A549 (cell line): ENCODE measurements around the gene ATP8A2.

Experiments
- CTCF ChIP-seq: fragments of >200 bp; sonication (Bioruptor Twin); formaldehyde crosslinking; IDR thresholded peaks from 3 replicates; pipeline ENCODE4 v1.5.1; 2016
- E2F6 ChIP-seq: IDR thresholded peaks from 2 replicates; pipeline ENCODE4 v1.6.1; 2012; ENCODE audit warnings: low read depth, borderline replicate concordance
- EP300 ChIP-seq, 2 experiments: fragments of >200 bp; sonication (Bioruptor Twin); formaldehyde crosslinking; IDR thresholded peaks; 2 replicates in 1 of 2; 3 replicates in 1 of 2; pipeline ENCODE4 v1.6.1; 2016 to 2017
- HMGXB4 ChIP-seq: fragments of 250-450 bp; sonication (Bioruptor Pico); IDR thresholded peaks from 2 replicates; pipeline ENCODE4 v1.5.0; 2021; ENCODE audit warnings: mild to moderate bottlenecking, moderate library complexity, borderline replicate concordance
- MAX ChIP-seq: IDR thresholded peaks from 2 replicates; pipeline ENCODE4 v1.6.1; 2012
- MAZ ChIP-seq: fragments of 150-350 bp; IDR thresholded peaks from 2 replicates; pipeline ENCODE4 v1.6.1; 2014; ENCODE audit warnings: antibody characterized with exemption, low read depth, low read length, borderline replicate concordance
- PHF8 ChIP-seq: fragments of 200-600 bp; sonication (generic); IDR thresholded peaks from 2 replicates; pipeline ENCODE4 v1.6.1; 2016; ENCODE audit warnings: low read depth, mild to moderate bottlenecking, antibody characterized with exemption, moderate library complexity, borderline replicate concordance
- POLR2A ChIP-seq: IDR thresholded peaks from 2 replicates; pipeline ENCODE4 v1.6.1; 2012; ENCODE audit warnings: mild to moderate bottlenecking, low read length
- POLR2AphosphoS2 ChIP-seq: conservative IDR thresholded peaks from 2 replicates; pipeline ENCODE4 v1.6.1; 2012; ENCODE audit warnings: low read length, improper control_type of control experiment, inconsistent platforms
- RARB ChIP-seq: fragments of 250-450 bp; sonication (Bioruptor Pico); IDR thresholded peaks from 2 replicates; pipeline ENCODE4 v1.8.0; 2021; ENCODE audit warnings: mild to moderate bottlenecking, moderate library complexity
- RCOR1 ChIP-seq: fragments of 150-350 bp; IDR thresholded peaks from 2 replicates; pipeline ENCODE4 v1.6.1; 2014; ENCODE audit warnings: antibody characterized with exemption, low read length, low read depth
- RFX5 ChIP-seq: fragments of 450-650 bp; IDR thresholded peaks from 2 replicates; pipeline ENCODE4 v1.7.1; 2014; ENCODE audit warnings: antibody characterized with exemption, mild to moderate bottlenecking, moderate library complexity
- RNF2 ChIP-seq: fragments of 200-600 bp; sonication (generic); IDR thresholded peaks from 2 replicates; pipeline ENCODE4 v1.6.1; 2016; ENCODE audit warnings: low read depth, mild to moderate bottlenecking, antibody characterized with exemption, moderate library complexity, borderline replicate concordance

GRCh38 chr13:25807562-25807961 is 435.8 kb downstream of the ATP8A2 start:
- TF ChIP-seq CTCF (no peak), MAX (no peak), POLR2A (no peak), MAZ (no peak), RFX5 (no peak), EP300 (IDR thresholded peaks at IDR 0.05) (no peak), RARB (no peak), RCOR1 (no peak), HMGXB4 (no peak), PHF8 (no peak), POLR2AphosphoS2 (no peak), E2F6 (no peak), RNF2 (no peak)
